T-helper 2 cell treated with Interferon-gamma antibody and Interleukin-4, amounts not matched to agents 5 μg/mL and 100 μg/mL, for 36 hours (primary cell): Measurements from ENCODE around the gene CMC2.

Source experiments
- DNase-seq: peaks from one replicate; pipeline ENCODE4 v3.0.0; 2021; ENCODE audit warnings: low spot score
- H3K27ac Mint-ChIP-seq: one replicate; pipeline ENCODE4 v1.8.0; 2021; ENCODE audit warnings: mild to moderate bottlenecking, mixed read lengths
- H3K27me3 Mint-ChIP-seq: one replicate; pipeline ENCODE4 v1.8.0; 2021; ENCODE audit warnings: low read depth, mixed read lengths
- H3K36me3 Mint-ChIP-seq: one replicate; pipeline ENCODE4 v1.8.0; 2021; ENCODE audit warnings: low read depth, mixed read lengths
- H3K4me1 Mint-ChIP-seq: one replicate; pipeline ENCODE4 v1.8.0; 2021; ENCODE audit warnings: low read depth, mixed read lengths
- H3K4me3 Mint-ChIP-seq: one replicate; pipeline ENCODE4 v1.8.0; 2022; ENCODE audit warnings: mild to moderate bottlenecking, moderate library complexity, mixed read lengths
- H3K9me3 Mint-ChIP-seq: one replicate; pipeline ENCODE4 v1.8.0; 2021; ENCODE audit warnings: mixed read lengths

CMC2 gene

DNA sequence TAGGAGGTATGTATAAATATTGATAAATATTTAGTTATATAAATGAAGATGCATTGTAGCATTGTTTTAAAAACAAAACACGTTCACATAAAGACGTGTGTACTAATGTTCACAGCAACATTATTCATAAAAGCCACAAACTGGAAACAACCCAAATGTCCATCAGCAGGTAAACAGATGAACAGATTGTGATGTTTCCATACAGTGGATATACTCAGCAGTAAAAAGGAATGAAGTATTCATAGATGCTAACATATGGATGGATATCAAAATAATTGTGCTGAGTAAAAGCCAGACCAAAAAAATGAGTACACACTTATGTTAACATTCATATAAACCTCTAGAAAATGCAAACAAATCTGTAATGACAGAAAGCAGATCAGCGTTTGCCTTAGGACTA lies 6.3 kb upstream of the CMC2 start:
- H3K4me3 Mint-ChIP-seq: no peak overlapping the region
- peaks cover 23% of the 10 kb centered on the region for H3K4me1 Mint-ChIP-seq
- no peak for DNase-seq
- H3K27ac Mint-ChIP-seq: no peak overlapping the region
- no peaks in the 10 kb centered on the region for H3K9me3 Mint-ChIP-seq
- no peaks in the 10 kb centered on the region for H3K27me3 Mint-ChIP-seq
- H3K36me3 Mint-ChIP-seq: peaks cover 61% of the 10 kb centered on the region

DNA sequence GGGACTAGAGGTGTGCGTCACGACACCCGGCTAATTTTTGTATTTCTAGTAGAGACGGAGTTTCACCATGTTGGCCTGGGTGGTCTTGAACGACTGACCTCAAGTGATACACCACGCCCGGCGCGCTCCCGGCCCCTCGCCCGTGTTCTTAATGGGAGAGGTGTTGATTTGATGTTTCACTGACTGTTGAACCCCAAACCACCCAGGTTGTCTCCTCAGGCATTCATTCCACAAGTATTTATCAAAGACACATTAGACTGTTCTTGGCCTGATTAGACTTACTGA lies 1.8 kb upstream of the CMC2 start:
- Mint-ChIP-seq H3K36me3 (peaks cover 45% of the 10 kb centered on the region), H3K9me3 (no peaks in the 10 kb centered on the region), H3K27ac (peak overlapping the region; percentile 100), H3K4me1 (peaks cover 35% of the 10 kb centered on the region), H3K27me3 (no peaks in the 10 kb centered on the region), H3K4me3 (peak overlapping the region; percentile 95)
- no peak for DNase-seq

DNA sequence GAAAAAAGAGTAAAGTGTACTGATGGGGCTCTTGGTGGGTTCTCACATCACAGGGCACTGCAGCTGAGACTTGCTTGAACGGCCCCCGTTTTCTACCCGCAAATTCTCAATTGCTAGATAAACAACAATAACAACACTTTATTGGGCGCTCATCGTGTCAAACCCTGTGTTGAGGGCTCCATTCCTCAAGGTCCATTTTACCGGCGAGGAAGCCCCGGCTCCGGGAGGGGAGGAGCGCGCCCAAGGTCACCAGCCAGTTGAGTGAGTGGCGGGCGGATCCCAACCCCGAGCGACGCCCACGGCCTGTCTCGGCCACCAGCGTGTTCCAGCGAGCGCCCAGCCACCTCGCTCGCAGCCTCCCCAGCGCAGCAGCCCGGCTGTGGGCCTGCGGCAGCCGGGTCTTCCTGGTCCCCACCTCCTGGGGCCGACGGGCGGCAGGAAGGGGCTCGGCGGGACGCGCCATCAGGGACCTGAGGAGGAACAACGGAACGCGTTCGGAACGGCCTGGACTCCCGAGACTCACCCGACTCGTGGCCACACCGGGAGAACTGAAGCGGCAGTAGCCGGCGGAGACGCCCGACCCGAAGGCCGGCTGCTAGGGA lies 373 bp downstream of the CMC2 start:
- Mint-ChIP-seq H3K4me3 (peak overlapping the region; percentile 95), H3K4me1 (peaks cover 45% of the 10 kb centered on the region), H3K36me3 (peaks cover 44% of the 10 kb centered on the region), H3K27me3 (no peaks in the 10 kb centered on the region), H3K9me3 (no peaks in the 10 kb centered on the region), H3K27ac (peak overlapping the region; percentile 100)
- DNase-seq: peak; percentile 81

DNA sequence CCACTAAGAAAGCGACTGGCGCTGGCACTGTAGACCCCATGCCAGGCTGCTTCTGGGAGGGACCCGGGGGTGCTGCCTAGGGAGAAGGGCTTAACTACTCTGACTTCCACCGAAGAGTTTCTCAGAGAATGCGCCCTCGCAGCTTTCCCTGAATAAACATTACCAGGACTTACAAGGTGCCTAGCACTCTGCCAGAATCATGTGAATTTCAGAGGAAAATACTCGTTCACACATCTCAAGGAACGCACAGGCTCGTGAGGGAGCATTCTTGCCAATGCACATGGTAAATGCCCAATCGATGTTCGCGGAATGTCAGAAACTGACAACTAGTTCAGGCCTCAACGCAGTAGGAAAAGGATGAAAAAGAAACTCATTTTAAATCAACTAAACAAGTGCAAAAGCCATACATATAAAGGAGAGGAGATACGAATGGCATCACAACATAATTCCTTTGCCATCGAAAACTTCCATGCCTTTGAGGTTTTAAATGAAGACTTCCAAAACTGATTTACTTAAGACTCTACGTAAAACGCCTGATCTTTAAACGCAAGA lies 999 bp downstream of the CMC2 start:
- no peaks in the 10 kb centered on the region for H3K9me3 Mint-ChIP-seq
- peaks cover 40% of the 10 kb centered on the region for H3K4me1 Mint-ChIP-seq
- peaks cover 41% of the 10 kb centered on the region for H3K36me3 Mint-ChIP-seq
- no peak for DNase-seq
- no peaks in the 10 kb centered on the region for H3K27me3 Mint-ChIP-seq
- H3K4me3 Mint-ChIP-seq: peak overlapping the region; percentile 95
- H3K27ac Mint-ChIP-seq: peak overlapping the region; percentile 100

DNA sequence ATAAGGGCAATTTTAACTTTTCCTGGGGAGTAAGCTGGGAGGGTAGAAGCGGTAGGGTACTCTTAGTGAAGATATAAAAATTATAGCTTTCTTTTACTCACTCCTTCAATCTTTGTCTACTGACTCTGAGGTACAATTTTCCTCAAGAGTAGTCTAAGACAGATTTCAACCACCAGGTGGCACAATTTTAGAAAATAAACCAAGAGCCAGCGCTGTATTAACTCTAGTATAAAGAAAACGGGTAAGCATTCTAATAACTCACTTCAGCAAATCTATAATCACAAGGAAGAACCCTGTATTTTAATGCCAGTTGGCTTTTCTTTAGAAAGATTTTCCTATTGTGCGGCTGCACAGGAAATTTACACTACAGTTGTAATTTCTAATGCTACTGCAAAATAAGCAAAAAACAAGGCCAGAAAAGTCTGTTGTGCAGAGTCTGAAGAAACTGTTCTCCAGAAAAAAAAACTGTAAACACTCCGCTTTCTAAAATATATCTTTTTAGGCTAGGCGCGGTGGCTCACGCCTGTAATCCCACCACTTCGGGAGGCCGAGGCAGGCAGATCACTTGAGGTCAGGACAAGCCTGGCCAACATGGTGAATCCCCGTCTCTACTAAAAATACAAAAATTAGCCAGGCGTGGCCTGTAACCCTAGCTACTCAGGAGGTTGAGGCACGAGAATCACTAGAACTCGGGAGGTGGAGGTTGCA lies 1.9 kb downstream of the CMC2 start:
- DNase-seq: no peak
- Mint-ChIP-seq H3K4me1 (peaks cover 42% of the 10 kb centered on the region), H3K4me3 (peak overlapping the region; percentile 95), H3K27me3 (no peaks in the 10 kb centered on the region), H3K36me3 (peaks cover 46% of the 10 kb centered on the region), H3K27ac (peak overlapping the region; percentile 85), H3K9me3 (no peaks in the 10 kb centered on the region)

DNA sequence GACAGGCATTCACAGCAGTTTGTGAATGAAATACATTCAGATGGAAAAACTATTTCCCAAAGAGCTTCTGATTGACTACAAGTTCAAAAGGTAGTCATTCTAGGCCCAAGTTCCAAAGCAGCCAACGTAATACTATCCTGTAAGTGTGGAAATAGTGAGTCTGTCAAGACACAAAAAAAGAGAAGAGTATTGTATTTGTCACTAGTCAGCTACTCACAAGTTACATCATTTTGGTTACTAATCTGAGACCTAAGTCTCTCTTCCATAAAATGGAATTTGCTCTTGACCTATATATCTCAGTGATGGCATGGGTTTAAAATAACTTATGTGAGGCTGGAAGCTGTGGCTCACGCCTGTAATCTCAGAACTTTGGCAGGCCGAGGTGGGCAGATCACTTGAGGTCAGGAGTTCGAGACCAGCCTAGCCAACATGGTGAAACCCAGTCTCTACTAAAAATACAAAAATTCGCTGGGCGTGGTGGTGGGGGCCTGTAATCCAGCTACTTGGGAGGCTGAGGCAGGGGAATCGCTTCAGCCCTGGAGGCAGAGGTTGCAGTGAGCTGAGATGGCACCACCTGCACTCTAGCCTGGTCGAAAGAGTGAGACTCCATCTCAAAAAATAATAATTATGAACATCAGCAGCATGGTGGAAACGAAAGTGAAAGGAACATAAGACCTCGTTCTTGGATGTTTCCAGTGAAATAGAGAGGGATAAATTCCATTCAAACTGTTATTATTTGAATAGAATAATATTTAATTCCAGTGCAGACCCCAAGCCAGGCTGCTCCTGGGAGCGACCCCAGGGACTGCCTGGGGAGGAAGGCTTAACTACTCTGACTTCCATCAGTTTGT lies 2.9 kb downstream of the CMC2 start:
- Mint-ChIP-seq H3K4me1 (peaks cover 45% of the 10 kb centered on the region), H3K27ac (peak overlapping the region; percentile 85), H3K27me3 (no peaks in the 10 kb centered on the region), H3K4me3 (peak overlapping the region; percentile 95), H3K36me3 (peaks cover 49% of the 10 kb centered on the region), H3K9me3 (no peaks in the 10 kb centered on the region)
- DNase-seq: peak; percentile 29

DNA sequence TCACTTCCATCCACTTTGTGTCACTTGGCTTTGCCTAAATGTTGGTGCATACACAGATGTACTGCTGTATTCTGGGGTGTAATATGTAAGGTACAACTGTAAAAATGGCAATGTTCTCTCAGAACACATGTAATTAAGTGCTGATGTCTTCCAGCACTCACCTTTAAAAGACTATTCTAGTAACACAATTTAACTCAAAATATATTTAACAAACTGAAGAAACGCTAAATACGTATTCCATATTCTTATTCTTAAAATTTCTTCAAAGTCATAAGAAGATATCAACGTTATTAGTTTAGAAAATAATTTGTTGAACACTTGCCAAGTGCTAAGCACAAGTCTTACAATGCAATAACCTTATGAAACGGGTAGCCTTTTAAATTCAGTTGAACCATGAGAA lies 3.6 kb downstream of the CMC2 start:
- Mint-ChIP-seq H3K9me3 (no peaks in the 10 kb centered on the region), H3K36me3 (peaks cover 49% of the 10 kb centered on the region), H3K27me3 (no peaks in the 10 kb centered on the region), H3K4me3 (peak overlapping the region; percentile 95), H3K4me1 (peaks cover 48% of the 10 kb centered on the region), H3K27ac (peak overlapping the region; percentile 85)
- DNase-seq: no peak

DNA sequence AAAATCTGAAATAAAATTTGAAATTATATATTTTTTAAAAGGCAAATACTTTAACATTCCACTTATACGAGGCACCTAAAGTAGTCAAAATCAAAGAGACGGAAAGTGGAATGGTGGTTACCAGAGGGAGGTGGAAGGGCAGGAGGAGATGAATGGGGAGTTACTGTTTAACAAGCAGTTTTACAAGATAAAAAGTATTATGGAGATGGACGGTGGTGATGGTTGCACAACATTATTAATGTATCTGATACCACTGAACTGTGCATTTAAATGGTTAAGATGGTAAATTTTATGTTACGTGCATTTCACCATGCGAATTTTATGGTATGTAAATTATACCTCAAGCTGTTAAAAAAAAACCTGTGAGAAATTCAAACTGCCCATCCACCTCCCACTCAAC lies 5.4 kb downstream of the CMC2 start:
- H3K9me3 Mint-ChIP-seq: no peaks in the 10 kb centered on the region
- no peak overlapping the region for H3K4me3 Mint-ChIP-seq
- peaks cover 49% of the 10 kb centered on the region for H3K36me3 Mint-ChIP-seq
- H3K27me3 Mint-ChIP-seq: no peaks in the 10 kb centered on the region
- H3K4me1 Mint-ChIP-seq: peaks cover 56% of the 10 kb centered on the region
- DNase-seq: no peak
- no peak overlapping the region for H3K27ac Mint-ChIP-seq

DNA sequence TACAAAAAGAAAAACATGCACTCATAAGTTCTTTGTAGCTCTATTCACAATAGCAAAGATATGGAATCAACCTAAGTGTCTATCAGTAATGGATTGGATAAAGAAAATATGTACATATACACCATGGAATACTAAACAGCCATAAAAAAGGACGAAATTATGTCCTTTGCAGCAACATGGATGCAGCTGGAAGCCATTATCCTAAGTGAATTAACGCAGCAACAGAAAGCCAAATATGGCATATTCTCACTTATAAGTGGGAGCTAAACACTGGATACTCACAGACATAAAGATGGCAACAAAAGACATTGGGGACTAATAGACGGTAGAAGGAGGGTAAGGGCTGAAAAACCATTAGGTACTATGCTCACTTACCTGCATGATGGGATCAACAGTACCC lies 5.8 kb downstream of the CMC2 start:
- Mint-ChIP-seq H3K36me3 (peaks cover 45% of the 10 kb centered on the region), H3K4me3 (no peak overlapping the region), H3K27ac (no peak overlapping the region), H3K27me3 (no peaks in the 10 kb centered on the region), H3K4me1 (peaks cover 59% of the 10 kb centered on the region), H3K9me3 (no peaks in the 10 kb centered on the region)
- DNase-seq: no peak

DNA sequence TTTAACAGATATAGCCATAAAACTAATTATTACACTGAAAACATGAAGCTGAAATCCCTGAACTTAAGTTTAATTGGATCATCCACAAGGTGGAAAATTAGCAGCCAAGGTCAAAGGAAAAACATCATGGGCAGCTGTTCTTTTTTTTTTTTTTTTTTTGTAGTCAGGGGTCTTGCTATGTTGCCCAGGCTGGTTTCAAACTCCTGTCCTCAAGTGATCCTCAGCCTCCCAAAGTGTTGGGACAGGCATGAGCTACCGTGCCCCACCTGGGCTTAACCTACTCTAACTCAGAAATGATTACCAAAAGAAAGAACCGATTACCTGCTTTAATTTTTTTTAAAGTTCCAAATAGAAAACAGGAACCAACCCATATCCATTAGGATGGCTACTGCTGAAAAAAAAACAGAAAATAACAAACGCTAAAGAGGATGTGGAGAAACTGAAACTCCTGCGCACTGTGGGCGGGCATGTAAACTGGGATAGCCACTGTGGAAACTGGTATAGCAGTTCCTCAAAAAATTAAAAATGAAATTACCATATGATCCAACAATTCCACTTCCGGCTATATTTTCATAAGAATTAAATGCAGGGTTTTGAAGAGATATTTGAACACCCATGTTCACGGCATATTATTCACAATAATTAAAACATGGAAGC lies 8.6 kb downstream of the CMC2 start:
- Mint-ChIP-seq H3K36me3 (peaks cover 52% of the 10 kb centered on the region), H3K27me3 (no peaks in the 10 kb centered on the region), H3K4me1 (peaks cover 61% of the 10 kb centered on the region), H3K27ac (peak overlapping the region; percentile 91), H3K9me3 (no peaks in the 10 kb centered on the region), H3K4me3 (peak overlapping the region; percentile 80)
- DNase-seq: no peak

DNA sequence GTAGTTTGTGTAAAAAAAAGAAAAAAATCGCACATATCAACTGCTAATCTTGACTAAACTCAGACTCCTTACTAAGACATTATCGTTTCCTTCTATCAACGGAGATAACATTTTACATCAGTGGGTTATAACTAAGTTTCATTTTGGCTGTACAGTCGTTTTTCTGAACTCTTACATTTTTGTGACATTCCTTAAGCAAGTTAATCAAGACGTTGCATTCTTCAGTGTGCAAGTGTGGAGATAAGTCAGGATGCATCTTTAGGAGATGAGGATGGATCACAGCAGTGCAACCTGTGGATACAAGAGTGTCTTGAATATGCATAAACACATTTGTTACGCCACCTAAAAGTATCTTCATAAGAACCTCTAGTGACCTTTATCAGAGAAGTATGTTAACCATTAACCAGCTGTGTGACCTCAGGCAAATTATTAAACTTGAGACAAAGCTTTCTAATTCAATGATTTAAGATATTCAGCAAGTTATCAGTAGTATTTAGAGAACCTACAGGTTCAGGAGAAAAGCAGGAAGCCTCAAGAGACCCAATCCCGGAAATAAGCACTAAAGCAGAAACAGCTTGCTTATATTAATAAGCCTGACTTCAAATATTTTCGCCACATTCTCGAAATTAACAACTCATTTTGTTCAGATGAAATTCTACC lies 9.4 kb downstream of the CMC2 start:
- Mint-ChIP-seq H3K4me3 (peak overlapping the region; percentile 80), H3K4me1 (peaks cover 62% of the 10 kb centered on the region)
- DNase-seq: no peak

DNA sequence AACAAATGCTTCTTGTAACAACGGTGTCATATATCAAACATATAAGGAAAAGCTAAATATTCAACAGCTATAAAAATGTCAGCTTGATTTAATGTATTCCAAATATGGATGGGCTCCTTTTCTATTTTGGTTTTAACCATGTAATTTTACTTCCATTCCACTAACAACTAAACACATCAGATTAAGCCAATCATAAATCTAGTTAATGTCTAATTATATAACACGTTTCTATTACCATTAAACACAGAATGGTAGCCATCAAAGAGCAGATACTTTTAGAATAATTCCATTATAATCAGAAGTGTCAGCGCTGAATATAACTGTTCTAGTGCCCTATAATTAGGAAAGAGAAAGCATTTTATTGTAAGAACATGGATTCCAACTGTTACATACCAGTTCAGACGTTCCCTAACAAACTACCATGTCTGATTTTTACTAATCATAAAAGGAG lies 10.0 kb downstream of the CMC2 start:
- no peak for DNase-seq
- Mint-ChIP-seq H3K4me1 (peaks cover 59% of the 10 kb centered on the region), H3K9me3 (no peaks in the 10 kb centered on the region), H3K27me3 (no peaks in the 10 kb centered on the region), H3K36me3 (peaks cover 49% of the 10 kb centered on the region), H3K27ac (peak overlapping the region; percentile 91), H3K4me3 (peak overlapping the region; percentile 80)

More for the DNA sequence above, 9.4 kb downstream of the CMC2 start:
- H3K27me3 Mint-ChIP-seq: no peaks in the 10 kb centered on the region
- peaks cover 52% of the 10 kb centered on the region for H3K36me3 Mint-ChIP-seq
- no peaks in the 10 kb centered on the region for H3K9me3 Mint-ChIP-seq
- peak overlapping the region; percentile 91 for H3K27ac Mint-ChIP-seq

DNA sequence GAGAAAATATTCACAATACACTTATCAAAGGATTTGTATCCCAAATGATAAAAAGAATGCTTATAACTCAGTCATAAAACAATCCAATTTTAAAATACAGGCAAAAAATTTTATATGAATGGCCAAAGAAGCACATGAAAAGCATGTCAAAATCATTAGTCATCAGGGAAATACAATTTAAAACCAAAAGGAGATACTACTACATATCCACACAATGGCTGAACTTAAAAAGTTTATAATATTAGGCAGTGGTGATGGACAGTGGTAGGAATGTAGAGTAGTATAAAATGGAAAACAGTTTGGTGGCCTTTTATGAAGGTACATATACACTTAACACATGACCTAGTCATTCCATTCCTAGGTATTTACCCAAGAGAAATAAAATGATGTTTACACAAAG lies 12.2 kb downstream of the CMC2 start:
- Mint-ChIP-seq H3K27me3 (no peaks in the 10 kb centered on the region), H3K9me3 (no peaks in the 10 kb centered on the region), H3K27ac (no peak overlapping the region), H3K4me3 (peak overlapping the region; percentile 6), H3K36me3 (peaks cover 46% of the 10 kb centered on the region), H3K4me1 (peaks cover 58% of the 10 kb centered on the region)
- DNase-seq: no peak
